ENCODE data around the gene BRSK2.

GRCh38 chr11:1425439-1425838, 35.7 kb downstream of the BRSK2 start:
- TF ChIP-seq, protein P1, sequence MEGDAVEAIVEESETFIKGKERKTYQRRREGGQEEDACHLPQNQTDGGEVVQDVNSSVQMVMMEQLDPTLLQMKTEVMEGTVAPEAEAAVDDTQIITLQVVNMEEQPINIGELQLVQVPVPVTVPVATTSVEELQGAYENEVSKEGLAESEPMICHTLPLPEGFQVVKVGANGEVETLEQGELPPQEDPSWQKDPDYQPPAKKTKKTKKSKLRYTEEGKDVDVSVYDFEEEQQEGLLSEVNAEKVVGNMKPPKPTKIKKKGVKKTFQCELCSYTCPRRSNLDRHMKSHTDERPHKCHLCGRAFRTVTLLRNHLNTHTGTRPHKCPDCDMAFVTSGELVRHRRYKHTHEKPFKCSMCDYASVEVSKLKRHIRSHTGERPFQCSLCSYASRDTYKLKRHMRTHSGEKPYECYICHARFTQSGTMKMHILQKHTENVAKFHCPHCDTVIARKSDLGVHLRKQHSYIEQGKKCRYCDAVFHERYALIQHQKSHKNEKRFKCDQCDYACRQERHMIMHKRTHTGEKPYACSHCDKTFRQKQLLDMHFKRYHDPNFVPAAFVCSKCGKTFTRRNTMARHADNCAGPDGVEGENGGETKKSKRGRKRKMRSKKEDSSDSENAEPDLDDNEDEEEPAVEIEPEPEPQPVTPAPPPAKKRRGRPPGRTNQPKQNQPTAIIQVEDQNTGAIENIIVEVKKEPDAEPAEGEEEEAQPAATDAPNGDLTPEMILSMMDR (conservative IDR thresholded peaks at IDR 0.05; ENCODE audit: low read depth, low read length) = no peak
- TF ChIP-seq EZH2phosphoT487 (IDR thresholded peaks at IDR 0.05; ENCODE audit: borderline replicate concordance, low read length) = no peak
